HG03025 (cell line): ENCODE results near the gene BNC2.

Source experiments
- ATAC-seq: cut with Tn5 transposase; IDR thresholded peaks from one replicate; pipeline ENCODE4 v1.9.1; 2021; ENCODE audit warnings: mild to moderate bottlenecking, moderate library complexity; ENCODE audit not compliant: unreplicated experiment, low FRiP score

The BNC2 gene

DNA sequence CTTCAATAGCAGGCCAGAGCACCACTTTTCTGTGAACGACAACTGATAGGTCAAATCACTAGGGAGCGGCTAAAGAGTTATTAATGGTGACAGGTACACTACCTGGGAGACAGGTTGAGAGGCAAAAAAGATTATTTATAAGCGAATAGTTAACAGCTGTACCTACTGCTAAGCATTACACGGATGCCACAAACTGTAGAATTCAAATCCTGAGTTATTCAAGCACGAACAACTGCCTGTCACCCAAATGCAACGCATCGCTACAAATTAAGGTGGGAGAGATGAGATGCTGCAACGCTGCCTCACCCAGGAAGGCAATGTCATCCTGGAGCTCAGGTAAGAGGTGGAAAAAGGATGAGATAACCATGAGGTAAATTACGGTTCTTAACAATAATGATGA, 342.9 kb downstream of the BNC2 start:
- ATAC-seq, result no peak

GRCh38 chr9:16526380-16526779, 344.1 kb downstream of the BNC2 start:
- ATAC-seq, result no peak

- ATAC-seq, result no peak
These were observed 345.6 kb downstream of the BNC2 start for GRCh38 chr9:16524823-16525222.

DNA sequence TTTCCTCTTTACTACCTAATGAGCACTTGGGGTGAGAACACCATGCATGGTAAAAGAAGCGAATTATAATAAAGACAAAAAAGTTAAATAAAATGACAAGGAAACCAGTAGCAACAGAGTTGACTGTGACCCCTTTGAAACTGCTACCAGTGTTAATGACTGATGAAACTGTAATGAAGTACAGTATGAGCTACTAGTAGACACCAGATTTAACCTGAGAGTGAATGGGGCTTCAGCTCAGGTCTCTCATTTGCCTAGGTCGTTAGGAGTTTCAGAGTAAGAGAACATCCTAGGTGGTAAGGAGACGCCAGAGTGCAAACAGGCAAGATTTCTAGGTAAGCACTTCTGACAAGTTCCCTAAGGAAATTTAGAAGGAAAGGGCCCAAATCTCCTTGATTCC, 346.4 kb downstream of the BNC2 start:
- ATAC-seq, result peak; percentile 68

- ATAC-seq, result no peak
These were observed 348.5 kb downstream of the BNC2 start for GRCh38 chr9:16521868-16522411.

GRCh38 chr9:16519001-16519400, 351.5 kb downstream of the BNC2 start:
- ATAC-seq, result no peak

DNA sequence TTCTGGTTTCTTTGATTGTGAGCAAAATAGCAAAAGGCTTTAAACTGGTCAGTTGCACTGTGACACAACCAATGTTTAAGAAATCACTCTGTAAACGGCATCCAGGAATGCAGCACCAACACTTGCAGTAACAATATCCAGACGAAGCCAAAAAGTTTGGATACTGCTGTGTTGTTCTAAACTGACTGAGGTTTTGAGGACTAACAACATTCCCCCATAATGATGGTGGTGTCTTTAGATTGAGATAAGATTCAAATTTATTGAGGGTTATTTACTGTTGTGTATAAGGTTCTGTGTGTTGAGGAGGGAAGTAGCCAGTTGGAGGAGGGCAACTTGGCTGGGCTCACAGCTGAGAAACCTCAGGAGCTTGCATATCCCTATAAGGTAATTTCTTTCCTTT, 353.6 kb downstream of the BNC2 start:
- no peak for ATAC-seq

- ATAC-seq, result no peak
These were observed 354.6 kb downstream of the BNC2 start for GRCh38 chr9:16515879-16516301.

DNA sequence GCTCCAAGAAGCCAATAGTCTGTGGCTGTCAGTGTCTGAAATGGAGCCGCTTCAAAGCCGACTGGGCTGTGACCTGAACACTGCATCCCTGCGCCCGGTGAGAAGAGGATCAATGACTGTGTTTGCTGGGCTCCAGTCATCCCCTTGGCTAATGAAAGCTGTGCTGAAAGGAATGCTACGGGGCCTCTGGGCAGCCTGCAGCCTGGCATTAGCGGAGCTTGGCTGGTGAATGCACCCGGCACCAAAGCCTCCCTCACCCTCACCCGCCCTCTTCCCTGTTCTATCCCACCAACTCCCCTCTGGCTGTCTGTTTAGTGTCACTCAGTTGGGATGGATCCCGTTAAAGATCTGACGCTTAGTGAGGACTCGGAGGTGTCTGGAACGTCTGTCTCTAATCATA, 355.3 kb downstream of the BNC2 start:
- no peak for ATAC-seq

DNA sequence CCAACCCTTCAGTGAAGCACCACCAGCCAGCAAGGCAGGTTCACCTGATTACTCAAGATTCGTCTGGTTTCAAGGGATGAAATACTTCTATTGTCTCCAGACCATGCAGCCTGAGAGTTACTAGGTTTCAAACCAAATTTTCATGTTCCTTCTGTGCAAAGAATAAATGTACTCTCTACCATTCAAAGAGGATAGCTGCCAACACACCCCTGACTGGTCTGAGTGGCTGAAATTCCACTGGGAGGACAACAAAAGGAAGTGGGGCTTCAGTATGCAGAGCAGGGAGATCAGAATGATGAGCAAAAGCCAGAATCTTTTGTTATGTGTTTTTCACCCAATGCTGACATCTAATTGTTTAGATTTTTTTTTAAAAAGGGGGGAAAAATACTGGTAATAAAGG, 356.3 kb downstream of the BNC2 start:
- ATAC-seq, result no peak

DNA sequence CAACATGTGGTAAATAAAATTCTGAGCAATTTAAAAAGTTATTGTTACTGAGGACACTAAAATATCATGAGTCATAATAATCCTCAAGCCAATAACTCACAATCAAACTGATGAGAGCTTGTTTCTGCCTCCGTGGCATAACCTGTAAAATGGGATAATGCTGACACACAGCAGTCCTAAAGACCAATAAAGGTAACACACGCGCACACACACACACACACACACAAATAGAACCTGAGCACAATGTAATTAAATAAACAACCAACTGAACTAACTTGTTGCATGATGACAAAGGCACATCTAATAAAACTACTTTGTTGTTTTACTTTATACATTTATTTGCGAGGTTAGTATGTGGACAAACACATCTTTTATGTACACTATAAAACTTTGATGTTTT, 358.2 kb downstream of the BNC2 start:
- ATAC-seq, result no peak

- no peak for ATAC-seq
These were observed 360.0 kb downstream of the BNC2 start for GRCh38 chr9:16510482-16510881.

DNA sequence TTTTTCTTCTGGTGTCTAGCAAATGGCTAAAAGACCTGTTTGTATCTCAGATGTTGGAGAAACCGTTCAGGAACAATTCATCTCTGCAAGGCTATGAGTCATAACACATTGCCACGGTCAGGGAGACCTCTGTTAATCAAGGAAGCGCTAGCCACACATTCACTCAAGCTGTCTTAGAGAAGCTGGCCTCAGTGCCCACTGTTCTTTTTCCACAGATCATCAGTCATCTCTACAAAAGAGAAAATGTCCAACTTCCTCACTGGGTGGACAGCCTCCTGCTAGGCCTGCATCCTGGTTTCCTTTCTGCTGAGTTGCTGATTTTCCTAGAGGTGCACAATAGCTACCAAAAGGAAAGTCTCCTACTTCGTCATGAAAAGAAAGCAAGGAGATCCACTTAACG, 360.5 kb downstream of the BNC2 start:
- ATAC-seq, result no peak

DNA sequence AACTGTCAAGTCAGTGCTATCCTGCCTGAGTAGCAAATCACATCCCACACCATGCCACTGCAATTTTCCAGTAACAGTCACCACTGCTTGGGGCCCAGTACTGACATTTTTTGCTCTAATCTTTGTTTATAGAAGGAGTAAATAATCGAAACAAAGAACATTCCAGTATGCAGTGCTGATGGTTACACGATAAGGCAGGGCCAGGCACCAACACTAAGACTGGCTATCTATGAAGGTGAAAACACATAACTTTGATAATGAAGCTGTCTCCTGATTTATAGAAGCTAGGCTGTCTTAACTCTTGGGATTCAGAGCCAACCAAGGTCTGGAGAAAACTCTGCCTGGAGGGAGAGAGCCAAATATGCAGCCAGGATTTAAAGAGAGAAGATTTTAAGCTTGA, 365.3 kb downstream of the BNC2 start:
- ATAC-seq, result no peak

GRCh38 chr9:16501726-16502125, 368.7 kb downstream of the BNC2 start:
- ATAC-seq, result no peak

DNA sequence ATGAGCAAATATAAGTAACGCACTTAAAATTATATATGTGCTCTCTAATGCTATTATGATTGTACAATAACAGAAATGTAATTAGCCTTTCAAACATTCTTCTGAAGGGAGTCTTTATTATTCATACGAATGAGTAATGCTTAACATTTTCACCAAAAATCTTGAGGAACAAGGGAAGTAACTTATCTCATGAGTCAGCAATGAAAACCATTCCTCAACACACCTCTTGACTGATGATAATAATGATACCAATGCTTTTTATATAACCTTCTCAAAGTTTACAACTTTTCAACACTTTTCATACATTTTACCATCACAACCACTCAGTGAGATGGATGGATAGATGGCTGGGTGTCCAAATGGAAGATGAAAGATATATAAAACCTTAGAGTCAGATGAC, 369.3 kb downstream of the BNC2 start:
- no peak for ATAC-seq

- ATAC-seq, result no peak
These were observed 370.1 kb downstream of the BNC2 start for GRCh38 chr9:16500386-16500785.

DNA sequence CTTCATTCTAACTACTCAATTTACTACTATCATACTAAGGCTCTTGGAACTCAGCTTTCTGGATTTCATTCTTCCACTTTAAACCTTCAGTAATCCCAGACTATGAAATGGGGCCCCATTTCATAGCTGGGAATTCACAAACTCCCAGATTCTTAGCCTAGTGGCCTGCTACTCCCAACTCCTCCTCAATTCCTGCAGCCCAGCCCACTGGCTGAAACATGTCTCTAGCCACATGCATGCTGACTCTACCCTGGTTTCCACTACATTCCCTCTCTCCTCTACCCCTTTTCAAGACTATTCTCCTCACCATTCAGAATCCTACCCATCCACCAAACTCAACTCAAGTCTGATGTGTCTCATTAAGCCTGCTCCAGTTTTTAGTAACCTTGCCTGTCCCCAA, 370.6 kb downstream of the BNC2 start:
- no peak for ATAC-seq

DNA sequence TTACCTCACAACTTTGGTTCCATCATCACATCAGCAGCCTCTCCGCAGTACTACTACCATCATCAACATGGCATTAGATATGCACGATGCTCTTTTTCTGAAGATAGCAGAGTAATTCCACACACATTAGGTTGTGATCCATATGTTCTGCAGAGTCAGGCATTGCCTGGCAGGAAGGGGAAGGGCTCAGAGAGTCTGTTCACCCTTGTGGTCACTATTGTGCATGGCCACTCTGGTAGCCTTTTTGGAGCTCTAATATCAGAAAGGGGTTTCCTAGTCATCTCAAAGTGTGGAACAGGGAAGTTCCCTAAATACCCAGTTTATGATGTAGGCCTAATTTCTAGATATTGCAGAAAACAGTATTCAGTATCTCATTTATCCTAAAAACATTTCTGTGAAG, 373.6 kb downstream of the BNC2 start:
- no peak for ATAC-seq

GRCh38 chr9:16487915-16488314, 382.6 kb downstream of the BNC2 start:
- no peak for ATAC-seq

DNA sequence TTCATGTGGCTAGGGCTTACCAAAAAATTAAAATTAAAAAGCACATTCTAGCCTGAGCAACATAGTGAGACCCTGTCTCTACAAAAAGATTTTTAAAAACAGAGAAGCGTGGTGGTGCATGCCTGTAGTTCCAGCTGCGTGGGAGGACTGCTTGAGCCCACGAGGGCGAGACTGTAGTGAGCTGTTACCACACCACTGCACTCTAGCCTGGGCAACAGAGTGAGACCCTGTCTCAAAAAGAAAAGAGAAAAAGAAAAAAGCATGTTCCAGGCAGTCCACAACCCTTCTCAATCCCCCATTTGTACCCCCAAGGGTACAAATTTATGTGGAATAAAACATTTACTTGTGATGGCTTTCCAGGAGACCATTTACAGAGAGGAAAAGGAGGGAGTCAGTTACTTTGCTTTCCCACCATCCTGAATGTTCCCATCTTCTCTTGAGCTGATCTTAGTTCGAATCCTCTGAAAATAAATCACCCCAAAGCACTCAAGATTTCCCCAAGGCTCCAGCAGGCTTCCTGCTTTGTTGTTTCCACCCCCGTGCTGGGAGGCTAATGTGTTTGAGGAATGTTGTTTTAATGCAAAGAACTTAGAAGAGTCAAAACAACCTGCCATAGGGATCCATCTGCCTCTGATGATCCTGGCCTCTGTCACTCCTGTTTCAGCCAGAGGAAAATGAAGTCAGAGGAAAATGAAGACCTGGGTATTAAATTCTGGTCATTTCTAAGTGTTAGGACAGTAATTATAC, 384.7 kb downstream of the BNC2 start:
- ATAC-seq, result no peak

DNA sequence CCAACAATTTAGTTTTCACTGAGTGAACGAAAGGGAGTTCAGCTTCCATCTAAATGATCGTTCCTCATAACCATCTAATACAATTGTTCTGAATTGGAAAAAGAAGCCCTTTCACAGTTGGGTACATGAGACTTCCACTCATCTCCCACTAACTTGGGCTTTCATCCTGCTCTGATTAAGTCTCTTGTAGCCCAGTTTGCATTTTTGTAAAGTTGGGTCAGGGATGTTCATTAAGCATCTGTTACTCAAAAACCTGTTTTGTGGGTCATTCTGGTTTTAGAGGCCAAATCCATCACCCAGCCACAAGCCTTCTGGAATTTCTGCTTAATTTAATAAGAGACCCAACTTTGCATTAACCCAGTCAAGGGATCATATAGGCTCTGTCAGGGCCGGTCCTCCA, 385.3 kb downstream of the BNC2 start:
- ATAC-seq, result no peak

GRCh38 chr9:16484744-16485143, 385.7 kb downstream of the BNC2 start:
- ATAC-seq, result no peak
